Ovary (tissue), 10 donors: ENCODE measurements around the gene SLC38A3. TPM values are rescaled to one million over a fixed set of nuclear protein-coding genes. Genes with fewer than 3 reads are reported as not detected.
A peak's percentile ranks its signal among the peaks of the same experiment; 100 is the strongest.

ENCODE experiments used
- DNase-seq, 5 donors: peaks; one replicate each; pipeline ENCODE4 v3.0.0-alpha.2; 2019 to 2020
- H3K27ac ChIP-seq, 2 donors: fragments of 200-600 bp; one replicate each; pipeline versions ENCODE4 v1.5.1 to v1.8.0; 2019 to 2022
- H3K27me3 ChIP-seq: fragments of 200-600 bp; one replicate; pipeline ENCODE4 v1.8.0; 2022
- H3K36me3 ChIP-seq: fragments of 200-600 bp; sonication (generic); one replicate; pipeline ENCODE4 v1.5.1; 2019
- H3K4me1 ChIP-seq: one replicate; pipeline ENCODE4 v1.8.1; 2013; ENCODE audit warnings: mild to moderate bottlenecking, moderate library complexity; ENCODE audit not compliant: insufficient read depth
- H3K4me3 ChIP-seq: fragments of 200-600 bp; sonication (generic); one replicate; pipeline ENCODE4 v1.5.1; 2017
- H3K9me3 ChIP-seq, 2 donors: fragments of 200-600 bp in 1 of 2; sonication (generic) in 1 of 2; one replicate each; pipeline versions ENCODE4 v1.5.1 to v1.8.1; 2013 to 2019; ENCODE audit warnings: mild to moderate bottlenecking in 1 of 2, moderate library complexity in 1 of 2
- CTCF ChIP-seq, 3 donors: fragments of 450-650 bp in 2 of 3; fragments of 200-600 bp in 1 of 3; IDR thresholded peaks; one replicate each; pipeline versions ENCODE4 v1.5.1 to v1.8.0; 2016 to 2022; ENCODE audit warnings: antibody characterized with exemption in 3 of 3, mild to moderate bottlenecking in 1 of 3
- EP300 ChIP-seq: sonication (generic); formaldehyde crosslinking; IDR thresholded peaks from one replicate; pipeline ENCODE4 v1.6.1; 2017; ENCODE audit warnings: antibody characterized with exemption
- POLR2A ChIP-seq: fragments of 450-650 bp; IDR thresholded peaks from one replicate; pipeline ENCODE4 v1.6.1; 2017; ENCODE audit warnings: antibody characterized with exemption, mild to moderate bottlenecking, moderate library complexity
- whole genome bisulfite sequencing, 3 donors: extraction: QIAGEN DNeasy Blood & Tissue Kit in 1 of 3; methylation state at CpG; one replicate each; pipeline versions ENCODE4 v1.1.5 to v1.1.7; 2013 to 2017; 5-methylcytosine and 5-hydroxymethylcytosine counted together
- intact Hi-C, 4 donors: fragments of 100-400 bp; cut with DNase I; formaldehyde crosslinking; loops; one replicate each; pipeline versions ENCODE4 v1.11.0 to v1.15.1; 2022 to 2023
- long read RNA-seq, 3 donors: library from polyadenylated mRNA in 2 of 3; unstranded in 2 of 3; transcript quantifications; one replicate each; pipeline ENCODE4 v2.0.0 and lab custom pipeline, GENCODE V29; 2021 to 2026
- polyA plus RNA-seq, 2 donors: library from polyadenylated mRNA; stranded (reverse); fragments of 200-250 nt in 1 of 2; fragments of 350-450 nt in 1 of 2; fragmentation: Illumina TruSeq in 1 of 2; extraction: RNeasy Lipid Tissue Mini Kit (QIAGEN cat#74804) in 1 of 2; gene quantifications; one replicate each; pipeline ENCODE4 v1.2.3, GENCODE V29; 2013 to 2014
- total RNA-seq, 7 donors: library from RNA; depleted of rRNA in 2 of 7; stranded (reverse); fragments of >200 nt in 2 of 7; fragmentation: NEBNext Ultra II Directional in 3 of 7; extraction: Animal tissue kit (Norgen Biotek cat#: 25700) in 3 of 7; gene quantifications; one replicate each; pipeline versions ENCODE4 v1.1.0 to v1.2.4, GENCODE V29; 2016 to 2023
- donor health status: DM: no; HTN: no; CAD: no; lungs with moderate emphysema.
- donor health status: DM: no; HTN: no; CAD: no.
- donor health status: Bipolar disorder and iron deficiency.
- donor health status: DM: yes; HTN: yes; CAD: no.
- donor health status: DM: no; HTN: no; CAD: no.
- donor health status: DM: yes; HTN: yes; CAD: no.

Gene SLC38A3
- total RNA-seq (10 to 100 TPM in 2 of 7 donors, 1 to 10 TPM in 5; 3.0 to 10.9 (median 8.3) TPM), polyA plus RNA-seq (1 to 10 TPM; 1.6 to 6.6 TPM)
- long read RNA-seq, donor 1, partial matches to known transcripts = 0 of 4 reads
- long read RNA-seq, donor 1, other reads (novel, unspliced or antisense) = 3 of 4 reads
- long read RNA-seq, donor 2 = 0 reads
- long read RNA-seq, donor 3, transcript SLC38A3-206 (16 exons, 2,978 nt) = major isoform, 13 of 18 reads
- long read RNA-seq, donor 3, partial matches to known transcripts = 0 of 18 reads
- long read RNA-seq, donor 3, other reads (novel, unspliced or antisense) = 5 of 18 reads

- H3K27me3 ChIP-seq = no peaks in the 10 kb centered on the region
- 4 to 8% (median 5%) methylated on average over 14 to 41 of the region's 41 CpGs for WGBS, 3 donors
- H3K27ac ChIP-seq = peak within 1 kb of the TSS in 1 of 2 donors; percentile 24
- intact Hi-C loops = no loop called here
- H3K36me3 ChIP-seq = no peaks in the 10 kb centered on the region
- peak; percentile 24 for TF ChIP-seq POLR2A
- no peak for TF ChIP-seq CTCF (IDR thresholded peaks at IDR 0.05)
- no peak for TF ChIP-seq EP300
- no peaks in the 10 kb centered on the region for H3K9me3 ChIP-seq
- peaks cover 7% of the 10 kb centered on the region for H3K4me1 ChIP-seq
- DNase-seq = peak in 4 of 5 donors; percentile 43 to 69 (median 52)
- peak within 1 kb of the TSS; percentile 36 for H3K4me3 ChIP-seq
These were observed at the start of gene SLC38A3 for GRCh38 chr3:50204804-50205412. SLC38A3 (plus strand) TSS chr3:50205271; CDS start chr3:50214200, 8,929 bp downstream.

GRCh38 chr3:50155491-50155878 is 49.6 kb upstream of the SLC38A3 start:
- H3K4me1 ChIP-seq = peaks cover 7% of the 10 kb centered on the region
- DNase-seq = no peak
- H3K27ac ChIP-seq = no peak overlapping the region
- H3K9me3 ChIP-seq = no peaks in the 10 kb centered on the region
- WGBS, 3 donors = 4 to 8% (median 6%) methylated on average over 22 to 37 of the region's 37 CpGs
- intact Hi-C loops = no loop called here
- no peaks in the 10 kb centered on the region for H3K36me3 ChIP-seq
- H3K4me3 ChIP-seq = peak overlapping the region; percentile 39
- no peak for TF ChIP-seq POLR2A
- TF ChIP-seq CTCF (IDR thresholded peaks at IDR 0.05) = no peak
- no peak for TF ChIP-seq EP300
- no peaks in the 10 kb centered on the region for H3K27me3 ChIP-seq

GRCh38 chr3:50155891-50156290 is 49.2 kb upstream of the SLC38A3 start:
- peaks cover 7% of the 10 kb centered on the region for H3K4me1 ChIP-seq
- TF ChIP-seq CTCF (IDR thresholded peaks at IDR 0.05) (no peak), POLR2A (no peak), EP300 (no peak)
- H3K27ac ChIP-seq = no peak overlapping the region
- 47 to 57% (median 54%) methylated on average over 13 of the region's 13 CpGs for WGBS, 3 donors
- intact Hi-C loops = no loop called here
- no peaks in the 10 kb centered on the region for H3K9me3 ChIP-seq
- H3K27me3 ChIP-seq = no peaks in the 10 kb centered on the region
- no peak for DNase-seq
- H3K4me3 ChIP-seq = peak overlapping the region; percentile 39
- H3K36me3 ChIP-seq = no peaks in the 10 kb centered on the region

GRCh38 chr3:50156549-50157493 is 48.2 kb upstream of the SLC38A3 start:
- Histone ChIP-seq H3K9me3 (no peaks in the 10 kb centered on the region), H3K36me3 (no peaks in the 10 kb centered on the region), H3K4me1 (peaks cover 7% of the 10 kb centered on the region), H3K27me3 (no peaks in the 10 kb centered on the region), H3K4me3 (peak overlapping the region; percentile 22), H3K27ac (no peak overlapping the region)
- DNase-seq = no peak
- TF ChIP-seq POLR2A (no peak), EP300 (no peak), CTCF (IDR thresholded peaks at IDR 0.05) (no peak)
- intact Hi-C loops = no loop called here
- WGBS, 3 donors = 25 to 27% (median 26%) methylated on average over 20 of the region's 20 CpGs
